HFF-Myc (cell line): ENCODE data around the gene KLHL29.

Experiments
- DNase-seq: peaks from one replicate; pipeline ENCODE4 v3.0.0-alpha.2; 2011; ENCODE audit warnings: low read depth; ENCODE audit errors: extremely low read depth
- H3K4me3 ChIP-seq: replicated peaks from 2 replicates; pipeline ENCODE4 v1.5.1; 2011; ENCODE audit warnings: low read depth, mild to moderate bottlenecking, control low read depth, low read length
- TF ChIP-seq, protein P1 (sequence below): IDR thresholded peaks from 2 replicates; pipeline ENCODE4 v1.5.1; 2012; ENCODE audit warnings: mild to moderate bottlenecking, low read depth, low read length, control low read depth; ENCODE audit errors: missing control alignments

The KLHL29 gene

DNA sequence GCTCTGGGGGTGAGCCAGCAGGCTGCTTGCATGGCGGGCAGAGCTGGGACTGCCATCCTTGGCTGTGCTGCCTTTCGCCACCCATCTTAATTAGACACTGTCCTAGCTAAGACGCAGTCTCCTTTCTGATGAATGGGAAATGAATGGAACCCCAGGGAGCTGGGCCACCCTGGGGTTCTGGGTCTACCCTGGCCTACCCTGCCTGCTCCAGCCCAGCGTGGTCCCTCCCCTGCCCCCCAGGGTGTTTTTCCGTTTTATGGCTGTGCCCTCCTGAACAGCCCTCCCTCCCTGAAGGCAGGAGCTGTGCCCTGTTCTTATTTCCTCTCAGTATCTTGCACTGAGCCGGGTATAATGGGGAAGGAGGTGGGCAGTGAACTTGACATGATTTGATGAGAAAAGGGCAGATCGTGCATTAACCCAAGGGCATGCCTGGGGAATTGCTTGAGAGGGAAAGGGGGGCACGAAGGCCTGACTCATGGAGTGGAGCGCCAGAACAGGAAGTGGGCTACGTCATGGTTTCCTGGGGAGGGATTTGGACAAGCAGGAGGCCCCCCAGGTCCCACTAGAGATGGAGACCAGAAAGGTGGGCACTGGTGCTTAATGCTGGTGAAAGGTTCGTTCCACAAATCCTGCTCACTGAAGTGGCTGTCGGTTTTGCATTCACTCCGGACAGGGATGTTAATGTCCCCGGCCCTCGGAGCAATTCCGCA is 165.0 kb downstream of the KLHL29 start:
- no peak for DNase-seq
- TF ChIP-seq, protein P1, sequence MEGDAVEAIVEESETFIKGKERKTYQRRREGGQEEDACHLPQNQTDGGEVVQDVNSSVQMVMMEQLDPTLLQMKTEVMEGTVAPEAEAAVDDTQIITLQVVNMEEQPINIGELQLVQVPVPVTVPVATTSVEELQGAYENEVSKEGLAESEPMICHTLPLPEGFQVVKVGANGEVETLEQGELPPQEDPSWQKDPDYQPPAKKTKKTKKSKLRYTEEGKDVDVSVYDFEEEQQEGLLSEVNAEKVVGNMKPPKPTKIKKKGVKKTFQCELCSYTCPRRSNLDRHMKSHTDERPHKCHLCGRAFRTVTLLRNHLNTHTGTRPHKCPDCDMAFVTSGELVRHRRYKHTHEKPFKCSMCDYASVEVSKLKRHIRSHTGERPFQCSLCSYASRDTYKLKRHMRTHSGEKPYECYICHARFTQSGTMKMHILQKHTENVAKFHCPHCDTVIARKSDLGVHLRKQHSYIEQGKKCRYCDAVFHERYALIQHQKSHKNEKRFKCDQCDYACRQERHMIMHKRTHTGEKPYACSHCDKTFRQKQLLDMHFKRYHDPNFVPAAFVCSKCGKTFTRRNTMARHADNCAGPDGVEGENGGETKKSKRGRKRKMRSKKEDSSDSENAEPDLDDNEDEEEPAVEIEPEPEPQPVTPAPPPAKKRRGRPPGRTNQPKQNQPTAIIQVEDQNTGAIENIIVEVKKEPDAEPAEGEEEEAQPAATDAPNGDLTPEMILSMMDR = no peak
- no peak overlapping the region for H3K4me3 ChIP-seq

DNA sequence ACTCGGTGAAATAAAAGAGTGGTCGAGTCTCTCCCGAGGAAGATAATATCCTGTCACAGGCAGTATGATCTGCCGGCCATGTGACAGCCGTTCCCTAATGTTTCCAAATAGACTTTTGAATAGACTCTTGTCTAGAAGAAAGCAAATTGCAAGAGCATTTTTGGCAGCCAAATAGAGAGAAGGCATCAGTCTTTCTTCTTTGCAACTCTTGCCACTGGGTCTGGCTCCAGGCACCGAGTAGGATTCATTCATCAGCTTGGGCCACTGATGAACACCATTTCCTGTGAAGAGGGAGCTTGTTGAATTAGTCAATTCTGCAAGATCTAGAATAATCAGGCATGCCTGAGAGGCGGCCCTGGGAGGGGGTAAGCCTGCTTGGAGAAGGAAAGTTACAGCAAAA is 165.6 kb downstream of the KLHL29 start:
- DNase-seq = no peak
- no peak overlapping the region for H3K4me3 ChIP-seq
- TF ChIP-seq, protein P1 = no peak

DNA sequence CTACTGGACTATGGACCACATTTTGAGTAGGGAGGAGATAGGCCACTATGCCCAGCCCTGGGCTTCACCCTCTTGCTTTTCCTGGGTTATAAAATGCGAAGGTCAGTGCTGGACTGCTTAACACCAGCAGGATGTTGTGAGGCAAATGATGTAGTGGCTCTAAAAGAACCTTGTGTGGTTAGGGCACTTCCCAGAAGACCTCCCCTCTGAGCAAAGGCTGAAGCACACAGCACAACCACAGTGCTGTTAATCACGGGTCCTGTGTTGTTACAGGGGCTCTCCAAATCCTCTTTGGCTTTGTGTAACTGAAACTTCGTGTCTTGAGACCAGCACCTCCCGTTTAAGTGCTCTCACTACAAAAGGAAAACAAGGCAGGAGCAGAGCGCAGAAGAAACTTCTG is 166.9 kb downstream of the KLHL29 start:
- no peak overlapping the region for H3K4me3 ChIP-seq
- DNase-seq = no peak
- TF ChIP-seq, protein P1 = no peak

DNA sequence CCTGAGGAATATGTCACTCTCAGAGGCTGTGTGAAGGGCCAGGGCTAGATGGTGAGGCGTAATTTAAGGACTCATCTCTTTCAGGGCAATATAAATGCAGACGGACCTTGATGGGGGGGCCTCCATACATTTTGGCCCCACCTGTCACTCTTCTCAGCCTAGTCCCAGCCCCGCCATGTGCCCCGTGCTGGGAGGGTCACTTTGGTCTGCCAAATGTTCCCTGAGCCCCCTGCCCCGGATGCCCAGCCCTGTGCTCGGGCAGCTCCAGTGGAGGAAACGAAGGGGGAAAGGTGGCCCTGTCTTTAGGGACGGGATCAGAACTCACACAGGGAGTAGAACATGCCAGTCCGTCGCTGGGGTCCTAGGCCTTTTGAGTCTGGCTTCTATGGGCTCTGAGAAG is 168.6 kb downstream of the KLHL29 start:
- TF ChIP-seq, protein P1 = no peak
- H3K4me3 ChIP-seq = no peak overlapping the region
- no peak for DNase-seq

DNA sequence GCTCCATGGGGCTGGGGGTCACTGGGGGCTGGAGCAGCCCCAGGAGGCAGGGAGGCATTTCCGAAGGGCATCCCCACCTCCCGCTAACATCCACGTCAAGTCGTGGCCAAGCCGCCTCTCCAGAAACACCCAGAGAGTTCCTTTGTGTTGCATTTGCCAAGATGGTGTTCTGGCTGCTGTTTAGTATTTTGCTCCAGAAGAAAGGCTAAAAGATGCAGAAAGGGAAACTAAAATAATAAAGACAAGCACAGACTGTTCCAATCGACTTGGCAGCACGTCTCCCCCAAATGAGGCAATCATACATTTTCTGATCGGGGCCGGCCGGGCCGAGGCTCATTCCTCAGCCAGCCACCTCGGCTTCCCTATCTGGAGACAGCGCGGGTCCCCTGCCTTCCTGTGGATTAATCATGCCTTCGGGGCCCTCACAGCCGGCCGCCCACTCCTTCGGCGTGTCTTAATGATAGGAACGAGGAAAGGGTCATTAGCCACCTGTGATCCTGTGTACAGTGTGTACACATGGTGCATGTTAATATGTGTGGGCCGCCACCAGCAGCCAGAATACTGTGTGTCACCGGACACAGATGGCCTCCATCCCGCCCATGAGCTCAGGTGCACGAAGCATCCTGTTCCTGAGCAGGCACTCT is 169.2 kb downstream of the KLHL29 start:
- DNase-seq = no peak
- no peak overlapping the region for H3K4me3 ChIP-seq
- TF ChIP-seq, protein P1 = no peak

DNA sequence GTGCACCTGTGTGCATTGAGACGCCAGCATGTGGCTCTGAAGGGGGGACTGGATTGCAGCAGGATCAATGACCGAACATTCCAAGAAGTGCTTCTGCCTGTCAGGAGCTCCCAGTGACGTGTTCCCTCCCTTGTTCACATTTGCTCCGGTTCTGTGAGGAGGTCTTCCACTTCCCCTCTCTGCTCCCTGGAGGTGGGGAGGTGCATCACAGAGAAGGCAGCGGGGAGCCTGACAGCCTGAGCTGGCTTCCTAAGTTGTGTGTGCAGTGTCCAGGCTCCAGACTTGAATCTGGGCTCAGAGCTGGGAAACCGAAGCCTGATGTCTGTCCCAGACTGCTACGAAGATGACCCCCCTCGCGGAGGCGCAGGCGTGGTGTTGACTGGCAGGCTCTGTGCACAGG is 171.0 kb downstream of the KLHL29 start:
- TF ChIP-seq, protein P1 = no peak
- DNase-seq = no peak
- H3K4me3 ChIP-seq = no peak overlapping the region

DNA sequence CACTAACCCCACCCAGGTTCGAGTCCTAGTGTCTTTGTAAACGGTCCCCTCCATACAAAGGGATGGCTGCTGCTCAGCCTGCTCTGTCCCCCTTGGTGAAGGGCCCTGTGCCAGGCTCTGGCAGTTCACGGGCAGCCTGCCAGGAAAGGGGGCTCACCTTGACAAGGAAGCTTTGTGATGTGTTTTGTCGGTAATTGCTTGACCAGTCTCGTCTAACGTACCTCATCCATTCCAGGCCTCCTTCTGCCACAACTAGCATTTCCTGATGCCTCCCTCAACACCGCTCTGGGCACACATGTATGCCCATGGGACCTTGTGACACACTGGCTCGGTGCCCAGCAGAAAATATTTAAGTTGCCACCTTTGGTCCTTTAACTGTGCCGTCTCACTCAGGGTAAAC is 171.9 kb downstream of the KLHL29 start:
- TF ChIP-seq, protein P1 = no peak
- no peak overlapping the region for H3K4me3 ChIP-seq
- DNase-seq = no peak
